NCI-H1048 (cell line): ENCODE results near the gene SMARCD1.

Source experiments
- DNase-seq: peaks from one replicate; lab custom pipeline; 2025; lab: John Stamatoyannopoulos, UW

The SMARCD1 gene

DNA sequence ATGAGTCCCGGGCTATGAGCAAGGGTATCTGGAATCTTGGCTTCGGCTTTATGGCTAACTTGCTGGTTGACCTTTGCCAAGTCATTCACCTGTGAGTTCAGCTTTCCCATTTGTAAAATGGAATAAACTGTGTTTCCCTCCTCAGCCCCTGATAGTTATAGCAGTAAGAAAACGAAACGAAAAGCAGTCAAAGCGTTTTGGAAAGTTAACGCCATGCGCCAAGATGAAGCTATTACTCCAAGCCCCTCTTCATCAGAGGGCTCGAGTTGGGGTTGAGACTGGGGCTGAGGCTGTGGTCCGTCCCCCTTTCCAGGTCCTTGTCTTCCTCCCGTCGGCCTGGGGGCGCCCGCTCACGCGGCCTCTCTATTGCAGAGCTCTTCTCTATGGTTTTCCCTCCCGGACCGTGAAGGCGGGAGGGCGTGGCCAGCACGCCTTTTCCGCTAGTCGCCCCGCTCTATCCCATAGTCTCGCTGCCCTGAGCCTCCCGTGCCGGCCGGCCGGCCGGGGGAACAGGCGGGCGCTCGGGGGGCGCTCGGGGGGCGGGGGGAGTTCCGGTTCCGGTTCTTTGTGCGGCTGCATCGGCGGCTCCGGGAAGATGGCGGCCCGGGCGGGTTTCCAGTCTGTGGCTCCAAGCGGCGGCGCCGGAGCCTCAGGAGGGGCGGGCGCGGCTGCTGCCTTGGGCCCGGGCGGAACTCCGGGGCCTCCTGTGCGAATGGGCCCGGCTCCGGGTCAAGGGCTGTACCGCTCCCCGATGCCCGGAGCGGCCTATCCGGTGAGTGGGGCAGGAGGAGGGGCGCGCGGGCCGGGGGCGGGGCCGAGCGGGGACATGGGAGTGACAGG lies at the start of gene SMARCD1:
Gene SMARCD1 (plus strand): TSS at position 568 of the 840 bp plus-strand sequence. CDS start 28 bp downstream, at position 596.
- peak; percentile 83 for DNase-seq

DNA sequence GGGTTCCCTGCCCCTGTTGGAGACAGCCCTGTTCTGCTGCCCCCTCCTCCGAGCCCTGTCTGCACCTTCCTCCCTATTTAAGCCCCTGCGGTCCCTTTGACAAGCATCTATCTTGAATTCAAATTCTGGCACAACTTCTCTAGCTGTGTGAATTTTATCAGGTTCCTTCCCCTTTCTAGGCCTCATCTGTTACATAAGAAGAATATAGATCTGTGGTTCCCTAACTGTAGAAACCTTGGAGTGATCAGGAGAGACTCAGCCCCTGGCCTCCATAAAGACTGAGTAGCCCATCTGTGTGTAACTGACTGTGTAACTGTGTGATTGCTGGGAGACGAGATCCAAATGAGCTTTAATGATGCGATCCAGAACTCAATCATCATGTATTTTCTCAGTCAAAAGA lies 46.8 kb upstream of the SMARCD1 start:
- no peak for DNase-seq

DNA sequence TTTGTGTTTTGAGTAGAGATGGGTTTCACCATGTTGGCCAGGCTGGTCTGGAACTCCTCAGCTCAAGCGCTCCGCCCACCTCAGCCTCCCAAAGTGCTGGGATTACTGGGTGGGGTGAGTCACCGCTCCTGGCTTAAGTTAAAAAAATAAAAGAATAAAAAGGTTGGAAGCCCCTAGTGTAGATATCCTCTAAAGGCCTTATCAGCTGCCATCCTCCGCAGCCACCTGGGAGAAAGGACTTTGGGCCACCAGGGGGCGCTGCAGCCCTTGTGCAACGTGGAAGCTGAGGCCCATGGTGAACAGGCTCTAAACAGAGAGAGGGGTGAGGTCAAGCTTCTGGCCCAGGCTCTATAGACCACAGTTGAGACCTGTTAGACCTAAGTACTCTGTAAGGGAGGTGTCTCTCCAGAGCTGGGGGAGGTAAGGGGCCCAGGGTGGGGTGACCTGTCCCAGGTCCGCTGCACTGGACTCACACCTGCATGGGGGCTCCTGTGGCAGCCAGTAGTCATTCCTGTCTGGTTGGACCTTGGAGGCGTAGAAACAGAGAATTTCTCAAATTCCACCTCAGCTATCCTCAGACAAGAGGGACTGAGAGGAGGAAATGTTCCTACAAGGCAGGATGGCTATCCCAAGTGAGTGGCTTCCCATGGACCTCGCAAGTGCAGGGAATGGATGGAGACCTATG lies 45.8 kb upstream of the SMARCD1 start:
- DNase-seq = peak; percentile 59

DNA sequence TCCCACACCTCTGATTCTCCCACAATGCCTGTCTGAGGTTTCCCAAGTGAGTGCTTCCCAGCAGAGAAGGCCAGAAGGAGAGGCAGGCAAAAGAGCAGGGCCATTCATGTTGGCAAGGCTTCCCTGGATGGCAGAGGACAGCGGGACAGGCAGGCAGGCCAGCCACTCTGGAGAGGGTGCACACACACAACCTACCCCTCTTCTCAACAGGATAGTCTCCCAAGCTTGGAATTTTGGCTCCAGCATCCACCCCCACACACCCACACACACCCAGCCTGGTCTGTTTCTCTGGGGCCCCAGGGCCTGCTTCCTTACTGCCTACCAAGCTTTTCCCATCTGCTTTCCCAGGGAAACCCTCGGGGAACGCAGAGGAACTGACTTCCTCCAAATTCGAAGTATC lies 44.5 kb upstream of the SMARCD1 start:
- DNase-seq = no peak

DNA sequence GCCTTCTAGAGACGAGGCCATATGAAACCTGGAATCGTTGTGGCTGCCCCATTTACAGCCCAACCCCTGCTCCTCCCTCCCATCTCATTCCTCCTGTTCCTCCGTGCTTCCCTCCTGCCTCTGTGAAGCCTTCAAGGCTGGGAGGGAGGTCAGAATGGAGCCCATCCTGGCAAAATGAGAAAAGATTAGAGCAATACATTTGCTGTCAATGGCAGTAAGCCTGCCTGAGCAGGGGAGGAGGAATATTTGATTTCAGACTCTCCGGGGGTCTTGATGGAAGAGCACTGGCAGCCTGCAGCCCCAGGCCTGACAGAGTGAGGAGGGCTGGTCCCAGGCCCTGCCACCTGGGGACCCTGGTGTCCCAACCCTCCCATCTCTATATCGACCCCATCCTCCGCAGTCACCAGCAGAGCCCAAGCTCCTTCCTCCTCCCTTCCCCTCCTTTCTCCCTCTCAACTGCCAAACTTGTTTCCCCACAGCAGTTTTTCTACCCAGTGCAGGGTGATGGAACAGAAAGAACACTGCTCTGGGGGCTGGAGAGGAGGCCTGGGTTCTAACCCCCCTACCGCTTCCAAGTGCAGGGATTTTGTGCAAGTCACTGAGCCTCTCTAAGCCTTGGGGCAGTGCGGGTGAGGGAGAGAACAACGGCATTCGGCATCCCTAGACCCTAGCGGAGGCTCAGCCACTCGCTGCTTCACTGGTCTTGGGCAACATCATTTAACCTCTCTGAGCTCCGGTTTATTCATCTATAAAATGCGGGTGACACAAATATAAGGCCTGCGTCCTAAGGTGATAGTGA lies 43.9 kb upstream of the SMARCD1 start:
- no peak for DNase-seq

DNA sequence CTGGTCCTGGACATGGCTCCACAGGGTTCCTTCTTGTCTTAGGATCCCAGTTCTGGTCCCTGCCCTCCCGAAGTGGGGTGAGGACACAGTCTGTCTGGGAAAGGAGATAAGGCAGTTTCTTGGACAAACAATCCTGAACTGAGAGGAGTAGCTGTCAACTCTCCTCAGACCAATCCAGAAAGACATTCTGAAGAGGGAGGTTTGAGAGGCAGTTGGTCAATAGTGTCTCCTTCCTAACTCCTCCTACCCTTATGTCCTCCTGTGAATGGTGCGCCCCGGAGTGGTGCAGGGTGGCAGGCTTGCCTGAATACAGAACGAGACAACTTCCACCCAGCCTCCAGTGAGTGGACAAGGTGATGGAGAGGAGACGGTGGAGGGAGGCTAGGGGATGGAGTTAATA lies 43.2 kb upstream of the SMARCD1 start:
- DNase-seq = no peak

DNA sequence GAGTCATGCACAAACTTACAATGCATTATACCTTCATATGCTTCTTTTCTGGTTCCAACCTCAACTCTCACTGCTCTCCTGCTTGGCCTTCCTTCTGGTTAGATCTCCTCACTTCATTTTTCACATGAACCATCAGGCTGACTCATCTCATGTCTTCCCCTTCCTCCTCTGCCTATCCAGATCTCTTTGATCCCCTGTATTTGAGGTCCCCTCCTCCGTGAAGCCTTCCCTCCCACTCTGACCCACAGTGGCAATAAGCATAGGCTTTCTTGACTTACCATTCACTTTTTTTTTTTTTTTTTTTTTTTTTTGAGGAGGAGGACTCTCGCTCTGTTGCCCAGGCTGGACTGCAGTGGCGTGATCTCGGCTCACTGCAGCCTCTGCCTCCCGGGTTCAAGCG lies 42.4 kb upstream of the SMARCD1 start:
- no peak for DNase-seq

DNA sequence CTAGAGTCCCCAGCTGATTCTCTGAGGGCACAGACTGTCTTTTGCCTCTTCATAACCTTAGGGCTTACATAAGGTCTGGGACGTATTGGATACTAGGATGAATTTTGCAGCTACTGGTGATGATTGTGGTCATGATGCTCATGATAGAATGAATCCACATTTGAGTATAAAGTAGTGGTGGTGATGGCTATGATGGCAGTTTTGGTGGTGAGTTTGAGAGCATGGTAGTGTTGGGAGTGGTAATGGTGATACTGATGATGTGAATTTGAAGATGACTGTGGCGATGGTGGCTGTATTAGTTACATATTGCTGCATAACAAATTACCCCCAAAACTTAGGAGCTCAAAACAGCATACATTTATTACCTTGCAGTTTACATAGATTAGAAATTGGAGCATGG lies 41.8 kb upstream of the SMARCD1 start:
- DNase-seq = no peak

DNA sequence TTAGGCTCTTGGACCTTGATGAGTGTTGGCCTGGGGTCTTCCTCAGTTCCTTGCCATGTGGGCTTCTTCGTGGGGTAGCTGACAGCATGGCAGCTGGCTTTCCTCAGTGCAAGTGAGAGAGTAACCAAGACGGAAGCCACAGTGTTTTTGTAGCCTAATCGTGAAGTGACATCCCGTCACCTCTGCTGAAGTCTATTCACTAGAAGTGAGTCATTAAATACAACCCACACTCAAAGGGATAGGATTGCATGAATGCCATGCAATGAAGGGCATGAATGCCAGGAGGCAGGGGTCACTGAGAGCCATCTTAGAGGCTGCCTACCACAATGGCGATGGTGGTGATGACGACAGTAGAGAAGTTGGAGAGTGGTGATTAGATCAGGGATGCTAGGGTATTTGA lies 41.3 kb upstream of the SMARCD1 start:
- DNase-seq = no peak

DNA sequence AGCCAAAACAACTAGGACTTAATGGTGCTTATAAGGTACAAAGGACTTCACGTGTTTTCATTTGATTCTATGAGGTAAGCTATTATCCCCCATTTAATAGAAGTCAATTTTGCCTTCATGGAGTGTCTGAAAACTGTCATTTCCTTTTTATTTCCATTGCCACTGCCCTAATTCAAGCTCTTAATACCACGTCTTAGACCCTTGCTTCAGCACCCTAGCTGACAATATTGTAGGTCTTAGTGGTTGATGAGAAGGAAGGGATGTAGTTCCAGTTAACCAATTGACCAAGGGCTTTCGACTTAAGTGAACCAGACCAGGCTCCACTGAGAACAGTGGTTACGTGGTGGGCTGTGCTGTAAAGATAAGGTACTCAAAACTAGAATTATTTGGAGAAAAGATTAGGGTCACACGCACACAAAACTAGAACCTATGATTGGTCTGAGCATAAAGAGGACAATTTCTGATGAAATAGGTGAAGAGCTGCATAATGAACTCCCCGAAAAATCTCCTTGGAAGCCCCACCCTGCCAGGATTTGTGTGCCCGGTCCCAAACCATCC lies 37.4 kb upstream of the SMARCD1 start:
- DNase-seq = no peak

DNA sequence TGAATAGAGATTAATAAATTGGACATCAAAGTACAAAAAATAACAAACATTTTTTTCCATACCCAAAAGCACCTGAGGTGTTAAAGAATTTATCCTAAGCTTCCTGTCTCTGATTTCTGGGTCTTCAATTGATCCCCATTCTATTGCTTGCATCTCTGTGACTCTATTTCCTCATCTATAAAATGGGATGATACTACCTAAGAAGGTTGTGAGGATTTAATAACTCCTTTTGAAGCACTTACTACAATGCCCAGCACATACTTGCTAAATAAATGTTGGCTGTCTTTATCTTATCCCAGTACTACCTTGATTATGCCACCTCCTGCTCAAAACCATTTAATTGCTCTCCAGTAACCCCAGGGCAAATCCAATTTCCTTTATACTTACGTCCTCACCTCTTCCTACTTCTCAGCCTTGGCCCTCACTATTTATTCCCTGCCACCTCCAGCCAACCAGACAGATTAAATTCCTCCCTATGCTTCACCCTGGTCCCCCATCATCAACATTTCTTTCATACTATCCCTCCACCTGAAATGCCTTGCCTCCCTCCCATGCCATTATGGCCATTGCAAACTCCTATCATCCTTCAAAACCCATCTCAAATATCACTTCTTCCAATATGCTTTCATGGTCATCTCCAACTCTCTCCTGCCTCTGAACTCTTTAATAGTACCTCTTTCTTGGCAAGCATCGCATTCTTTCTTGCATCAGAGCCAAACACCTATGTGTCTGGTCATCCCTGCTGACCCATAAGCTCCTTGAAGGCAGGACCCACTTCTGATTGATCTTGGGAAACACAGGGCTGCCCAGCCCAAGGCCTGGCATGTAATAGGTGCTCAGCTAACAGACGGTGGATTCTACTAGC lies 35.7 kb upstream of the SMARCD1 start:
- DNase-seq = no peak

DNA sequence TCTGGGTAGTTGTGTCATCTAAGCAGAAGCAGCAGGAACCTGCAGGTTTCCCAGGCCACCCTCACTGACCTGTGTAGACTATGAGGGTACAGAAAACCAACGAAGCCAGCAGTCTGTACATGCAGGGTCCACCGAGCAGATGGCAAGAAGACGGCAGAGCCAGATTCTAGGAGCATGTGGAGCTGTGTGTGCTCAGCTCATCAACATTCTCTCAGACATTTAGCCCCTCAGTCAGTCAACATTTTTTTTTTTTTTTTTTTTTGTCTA lies 35.1 kb upstream of the SMARCD1 start:
- DNase-seq = no peak

DNA sequence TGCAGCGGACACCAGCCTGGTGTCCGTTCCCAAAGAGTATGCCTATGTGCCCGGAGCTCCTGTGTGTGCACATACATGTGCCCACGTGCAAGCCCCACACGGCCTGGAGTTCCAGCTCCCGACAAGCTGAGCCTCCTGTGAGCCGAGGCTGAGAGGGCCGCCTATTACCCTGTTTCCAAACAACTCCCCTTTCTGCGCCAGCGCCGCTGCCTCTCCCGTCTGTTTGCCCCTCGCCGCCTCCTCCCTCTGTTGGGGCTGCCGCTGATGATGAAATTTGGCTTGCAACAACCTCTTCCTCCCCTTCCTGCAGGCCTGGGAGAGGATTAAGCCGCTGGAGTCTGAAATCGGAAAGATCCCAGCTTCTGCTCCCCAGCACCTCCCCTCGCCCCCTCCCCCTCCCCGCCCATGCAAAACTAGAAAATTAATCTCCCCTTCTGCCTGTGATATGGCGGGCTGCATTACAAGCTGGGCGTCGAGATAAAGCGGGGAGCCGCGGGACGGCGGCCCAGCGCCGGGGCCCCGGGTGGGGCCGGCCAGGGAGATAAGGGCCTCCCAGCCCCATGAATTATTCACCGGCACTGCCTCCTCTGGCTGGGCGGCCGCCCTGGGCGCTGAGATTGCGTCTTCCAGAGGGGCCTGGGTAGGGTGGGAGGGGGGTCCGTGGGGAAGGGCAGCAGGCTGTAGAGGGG lies 34.6 kb upstream of the SMARCD1 start:
- no peak for DNase-seq

DNA sequence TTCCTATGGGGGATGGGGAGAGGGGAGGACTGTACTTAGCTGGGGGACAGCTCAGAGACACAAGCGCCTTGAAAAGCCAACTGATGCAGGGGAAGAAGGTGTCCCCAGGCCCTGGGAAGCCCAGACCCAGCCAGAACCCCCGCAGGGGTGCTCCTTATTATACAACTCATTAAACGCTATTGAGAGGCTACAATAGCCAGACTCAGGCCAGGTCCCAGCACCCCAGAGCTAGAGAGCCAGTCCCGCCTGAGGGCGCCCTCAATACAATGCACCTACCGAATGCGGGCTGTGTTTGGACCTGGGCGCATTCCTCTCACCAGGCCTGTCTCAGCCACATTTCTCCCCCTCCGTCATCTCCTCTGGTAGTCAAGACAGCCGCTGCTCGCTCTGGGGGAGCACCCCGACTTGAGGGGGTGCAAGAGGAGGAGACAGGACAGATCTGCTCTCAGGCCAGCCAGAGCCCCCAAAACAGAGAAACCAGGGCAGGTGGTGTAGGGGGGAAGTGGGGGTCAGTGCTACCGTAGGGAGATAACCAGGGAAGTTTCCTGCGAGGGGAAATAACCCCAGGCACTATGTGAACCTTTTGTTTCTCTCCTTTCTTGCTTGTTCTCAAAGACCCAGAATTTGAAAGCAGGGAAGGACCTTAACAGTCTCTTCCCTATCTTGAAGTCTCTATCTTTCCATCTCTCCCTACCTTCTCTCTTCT lies 33.9 kb upstream of the SMARCD1 start:
- DNase-seq = no peak

DNA sequence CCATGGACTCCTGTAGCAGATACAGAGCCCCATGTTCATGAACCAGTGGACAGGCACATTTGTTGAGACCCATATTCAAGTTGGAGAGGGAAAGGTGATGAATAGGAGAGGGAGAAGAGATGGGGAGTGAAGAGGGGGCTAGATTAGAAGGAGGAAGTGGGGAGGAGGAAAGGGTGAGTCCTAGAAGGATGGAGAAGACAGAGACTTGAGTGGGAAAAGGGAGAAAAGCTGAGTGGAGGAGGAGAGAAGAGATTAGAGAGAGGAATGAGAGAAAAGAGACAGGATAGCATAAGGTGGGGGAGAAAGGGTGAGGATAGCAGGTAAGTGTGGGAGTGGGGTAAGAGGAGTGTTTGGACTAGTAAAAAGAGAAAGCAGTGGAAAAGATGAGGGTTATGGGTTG lies 32.6 kb upstream of the SMARCD1 start:
- DNase-seq = no peak

DNA sequence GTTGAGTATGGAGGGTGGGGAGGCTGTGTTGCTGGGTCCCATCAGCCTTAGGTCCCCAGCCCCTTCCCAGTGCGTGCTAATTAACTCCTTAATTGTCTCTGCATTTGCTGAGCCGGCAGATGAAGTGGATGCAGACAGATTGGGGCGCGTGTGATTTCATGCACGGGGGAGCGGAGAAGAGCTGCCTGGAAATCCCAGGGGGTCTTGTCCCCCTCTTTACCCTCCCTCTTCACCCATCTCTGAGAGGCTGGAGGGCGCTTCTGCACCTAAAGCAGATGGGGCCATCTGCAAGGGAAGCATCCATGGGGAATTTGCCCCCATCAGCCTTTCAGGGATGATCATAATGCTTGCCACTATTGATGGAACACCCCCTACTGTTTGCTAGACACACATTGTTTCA lies 32.2 kb upstream of the SMARCD1 start:
- no peak for DNase-seq

DNA sequence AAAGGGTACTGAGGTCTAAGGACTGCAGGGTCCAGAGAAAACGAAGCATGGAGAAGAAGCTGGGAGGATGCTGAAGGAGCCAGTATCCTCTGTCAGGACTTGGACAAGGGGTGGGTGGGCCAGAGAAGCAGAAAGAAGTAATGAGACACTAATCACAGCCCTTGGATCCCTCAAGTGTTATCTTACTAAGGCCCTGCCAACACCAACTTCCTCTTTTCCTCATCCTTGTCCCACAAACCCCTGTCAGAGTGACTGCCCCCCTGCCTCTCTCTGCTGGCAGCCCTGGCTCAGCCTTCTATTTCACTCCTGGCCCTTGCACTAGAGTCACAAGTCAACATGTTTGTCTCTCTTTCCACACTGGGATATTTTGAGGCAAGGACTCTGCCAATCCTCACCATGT lies 31.6 kb upstream of the SMARCD1 start:
- no peak for DNase-seq

DNA sequence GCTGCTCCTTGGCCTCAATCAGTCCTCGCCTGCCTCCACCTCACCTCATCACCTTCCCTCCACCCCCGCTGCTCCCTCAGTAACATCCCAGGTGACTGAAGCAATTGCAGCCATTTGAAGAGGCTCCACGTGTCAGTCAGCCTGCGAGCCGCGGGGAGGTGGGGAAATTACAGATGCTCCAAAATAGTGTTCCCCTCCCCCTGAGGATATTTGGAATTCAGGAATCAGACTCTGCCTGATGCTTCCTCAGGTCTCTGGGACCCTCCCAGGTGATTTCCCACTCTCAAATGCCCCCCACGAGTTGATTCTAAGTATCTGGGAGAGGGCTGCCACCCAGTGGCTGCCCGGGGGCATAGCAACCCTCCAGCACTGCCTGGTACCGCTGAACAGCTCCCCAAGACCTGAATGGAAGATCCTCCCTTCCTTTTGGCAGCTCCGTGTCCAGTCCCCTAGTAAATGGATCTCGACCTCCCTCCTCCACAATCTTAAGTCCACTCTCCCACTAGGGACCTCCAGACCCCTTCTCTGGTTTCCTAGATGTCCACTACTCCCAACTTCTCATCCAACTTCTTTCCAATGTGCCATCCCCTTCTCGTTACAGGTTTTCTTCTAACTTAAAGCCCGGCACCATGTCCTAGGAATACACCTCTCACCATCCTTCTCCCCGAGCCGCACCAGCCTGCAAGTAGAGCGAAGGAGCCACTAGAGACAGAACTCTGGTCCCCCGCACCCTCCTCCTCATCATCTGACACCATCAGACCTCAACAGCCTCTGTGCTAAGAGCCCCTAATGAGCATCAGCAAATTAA lies 29.1 kb upstream of the SMARCD1 start:
- DNase-seq = no peak

DNA sequence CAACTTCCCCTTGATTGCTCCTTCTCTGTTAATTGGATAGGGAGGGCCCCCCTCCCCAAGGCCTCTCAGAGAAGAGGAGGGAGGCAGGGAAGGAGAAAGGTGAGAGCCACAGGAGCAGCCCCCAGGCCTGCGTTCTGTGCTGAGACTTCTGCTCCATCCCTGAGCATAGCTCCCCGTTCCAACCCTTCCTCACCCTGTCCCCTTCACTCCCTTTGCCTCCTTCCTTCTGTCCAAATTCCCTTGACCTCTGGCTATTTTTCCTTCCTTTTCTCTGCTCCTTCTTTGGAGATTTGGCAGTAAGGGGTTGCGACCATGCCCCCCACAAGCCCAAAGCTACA lies 28.5 kb upstream of the SMARCD1 start:
- DNase-seq = no peak
